SK-N-SH (cell line): Measurements from ENCODE around the gene SPSB3.

Experiments used
- CTCF ChIP-seq: fragments of 200-600 bp; sonication (generic); IDR thresholded peaks from 2 replicates; pipeline ENCODE4 v1.6.1; 2017; ENCODE audit warnings: antibody characterized with exemption, mild to moderate bottlenecking, moderate library complexity
- EP300 ChIP-seq, 2 experiments: IDR thresholded peaks; 2 replicates each; pipeline versions ENCODE4 v1.4.0 to v1.6.1; 2012; ENCODE audit warnings: borderline replicate concordance in 1 of 2, low read depth in 1 of 2, low read length in 1 of 2
- EZH2phosphoT487 ChIP-seq: fragments of 200-600 bp; sonication (generic); IDR thresholded peaks from 2 replicates; pipeline ENCODE4 v1.6.1; 2017; ENCODE audit warnings: low read depth, mixed run types, mild to moderate bottlenecking, antibody characterized with exemption, moderate library complexity, borderline replicate concordance
- FOXM1 ChIP-seq: IDR thresholded peaks from 2 replicates; pipeline ENCODE4 v1.4.0; 2012; ENCODE audit warnings: low read depth, mild to moderate bottlenecking
- GABPA ChIP-seq: IDR thresholded peaks from 2 replicates; pipeline ENCODE4 v1.4.0; 2012; ENCODE audit warnings: low read depth, mild to moderate bottlenecking
- MEF2A ChIP-seq: IDR thresholded peaks from 2 replicates; pipeline ENCODE4 v1.4.0; 2012; ENCODE audit warnings: low read depth, borderline replicate concordance
- NRF1 ChIP-seq: IDR thresholded peaks from 2 replicates; pipeline ENCODE4 v1.6.1; 2012; ENCODE audit warnings: low read depth, mild to moderate bottlenecking, low read length
- POLR2AphosphoS5 ChIP-seq: IDR thresholded peaks from 2 replicates; pipeline ENCODE4 v1.6.1; 2012; ENCODE audit warnings: low read depth, low read length
- RAD21 ChIP-seq: IDR thresholded peaks from 2 replicates; pipeline ENCODE4 v1.6.1; 2012; ENCODE audit warnings: mild to moderate bottlenecking, low read length
- RFX5 ChIP-seq: IDR thresholded peaks from 2 replicates; pipeline ENCODE4 v1.6.1; 2012; ENCODE audit warnings: mild to moderate bottlenecking, improper control_type of control experiment, low read length
- SMC3 ChIP-seq: IDR thresholded peaks from 2 replicates; pipeline ENCODE4 v1.6.1; 2012; ENCODE audit warnings: low read depth, low read length, improper control_type of control experiment
- TAF1 ChIP-seq: IDR thresholded peaks from 2 replicates; pipeline ENCODE4 v1.6.1; 2012; ENCODE audit warnings: low read depth, mild to moderate bottlenecking, low read length, moderate library complexity, borderline replicate concordance
- TF ChIP-seq, protein P1 (sequence below): fragments of 150-350 bp; IDR thresholded peaks from 2 replicates; pipeline ENCODE4 v1.6.1; 2017; ENCODE audit warnings: antibody characterized with exemption, low read length, low read depth, borderline replicate concordance
- TF ChIP-seq, protein P2 (sequence below): fragments of 150-350 bp; IDR thresholded peaks from 2 replicates; pipeline ENCODE4 v1.6.1; 2016; ENCODE audit warnings: mild to moderate bottlenecking, low read depth, low read length

GRCh38 chr16:1781254-1781653 lies 1.1 kb downstream of the SPSB3 start:
- TF ChIP-seq TAF1: no peak
- no peak for TF ChIP-seq FOXM1
- TF ChIP-seq SMC3: no peak
- TF ChIP-seq, protein P1, sequence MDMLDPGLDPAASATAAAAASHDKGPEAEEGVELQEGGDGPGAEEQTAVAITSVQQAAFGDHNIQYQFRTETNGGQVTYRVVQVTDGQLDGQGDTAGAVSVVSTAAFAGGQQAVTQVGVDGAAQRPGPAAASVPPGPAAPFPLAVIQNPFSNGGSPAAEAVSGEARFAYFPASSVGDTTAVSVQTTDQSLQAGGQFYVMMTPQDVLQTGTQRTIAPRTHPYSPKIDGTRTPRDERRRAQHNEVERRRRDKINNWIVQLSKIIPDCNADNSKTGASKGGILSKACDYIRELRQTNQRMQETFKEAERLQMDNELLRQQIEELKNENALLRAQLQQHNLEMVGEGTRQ: no peak
- TF ChIP-seq CTCF: no peak
- no peak for TF ChIP-seq EZH2phosphoT487
- TF ChIP-seq MEF2A: no peak
- TF ChIP-seq POLR2AphosphoS5: no peak
- TF ChIP-seq NRF1: no peak
- no peak for TF ChIP-seq RAD21
- TF ChIP-seq RFX5: no peak
- no peak for TF ChIP-seq GABPA
- no peak for TF ChIP-seq EP300 (IDR thresholded peaks at IDR 0.05; ENCODE audit: borderline replicate concordance in 1 of 2, low read depth in 1 of 2, low read length in 1 of 2)
- TF ChIP-seq, protein P2, sequence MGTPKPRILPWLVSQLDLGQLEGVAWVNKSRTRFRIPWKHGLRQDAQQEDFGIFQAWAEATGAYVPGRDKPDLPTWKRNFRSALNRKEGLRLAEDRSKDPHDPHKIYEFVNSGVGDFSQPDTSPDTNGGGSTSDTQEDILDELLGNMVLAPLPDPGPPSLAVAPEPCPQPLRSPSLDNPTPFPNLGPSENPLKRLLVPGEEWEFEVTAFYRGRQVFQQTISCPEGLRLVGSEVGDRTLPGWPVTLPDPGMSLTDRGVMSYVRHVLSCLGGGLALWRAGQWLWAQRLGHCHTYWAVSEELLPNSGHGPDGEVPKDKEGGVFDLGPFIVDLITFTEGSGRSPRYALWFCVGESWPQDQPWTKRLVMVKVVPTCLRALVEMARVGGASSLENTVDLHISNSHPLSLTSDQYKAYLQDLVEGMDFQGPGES: no peak
